ENCODE results near the gene ETV1.

- TF ChIP-seq CTCF (IDR thresholded peaks at IDR 0.05) (no peak), POLR2A (IDR thresholded peaks at IDR 0.05) (no peak), POLR2AphosphoS5 (IDR thresholded peaks at IDR 0.05) (no peak)
Observed at GRCh38 chr7:13976594-13976993, 12.9 kb downstream of the ETV1 start.
